GM12872 (cell line): ENCODE data around the gene NR0B2.

Experiments
- TF ChIP-seq, protein P1 (sequence below): IDR thresholded peaks from 3 replicates; pipeline ENCODE4 v1.5.1; 2011; ENCODE audit warnings: low read depth, mild to moderate bottlenecking, low read length, moderate library complexity; ENCODE audit not compliant: insufficient read depth

NR0B2 gene

DNA sequence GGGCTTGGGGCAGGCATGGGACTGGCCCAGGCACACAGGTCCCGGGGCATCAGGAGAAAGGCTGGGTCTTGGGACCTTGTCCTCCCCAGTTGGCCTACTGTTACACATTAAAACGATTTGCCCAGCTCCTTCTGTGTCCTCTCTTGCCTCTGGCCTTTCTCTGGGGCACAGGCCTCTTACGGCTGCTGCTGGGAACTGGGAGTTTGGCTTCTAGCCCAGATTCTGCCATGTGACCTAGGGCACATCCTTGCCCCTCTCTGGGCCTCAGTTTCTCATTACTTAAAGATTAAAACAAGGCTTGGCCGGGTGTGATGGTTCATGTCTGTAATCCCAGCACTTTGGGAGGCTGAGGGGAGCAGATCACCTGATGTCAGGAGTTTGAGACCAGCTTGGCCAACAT is 32.5 kb upstream of the NR0B2 start:
- TF ChIP-seq, protein P1, sequence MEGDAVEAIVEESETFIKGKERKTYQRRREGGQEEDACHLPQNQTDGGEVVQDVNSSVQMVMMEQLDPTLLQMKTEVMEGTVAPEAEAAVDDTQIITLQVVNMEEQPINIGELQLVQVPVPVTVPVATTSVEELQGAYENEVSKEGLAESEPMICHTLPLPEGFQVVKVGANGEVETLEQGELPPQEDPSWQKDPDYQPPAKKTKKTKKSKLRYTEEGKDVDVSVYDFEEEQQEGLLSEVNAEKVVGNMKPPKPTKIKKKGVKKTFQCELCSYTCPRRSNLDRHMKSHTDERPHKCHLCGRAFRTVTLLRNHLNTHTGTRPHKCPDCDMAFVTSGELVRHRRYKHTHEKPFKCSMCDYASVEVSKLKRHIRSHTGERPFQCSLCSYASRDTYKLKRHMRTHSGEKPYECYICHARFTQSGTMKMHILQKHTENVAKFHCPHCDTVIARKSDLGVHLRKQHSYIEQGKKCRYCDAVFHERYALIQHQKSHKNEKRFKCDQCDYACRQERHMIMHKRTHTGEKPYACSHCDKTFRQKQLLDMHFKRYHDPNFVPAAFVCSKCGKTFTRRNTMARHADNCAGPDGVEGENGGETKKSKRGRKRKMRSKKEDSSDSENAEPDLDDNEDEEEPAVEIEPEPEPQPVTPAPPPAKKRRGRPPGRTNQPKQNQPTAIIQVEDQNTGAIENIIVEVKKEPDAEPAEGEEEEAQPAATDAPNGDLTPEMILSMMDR = no peak

DNA sequence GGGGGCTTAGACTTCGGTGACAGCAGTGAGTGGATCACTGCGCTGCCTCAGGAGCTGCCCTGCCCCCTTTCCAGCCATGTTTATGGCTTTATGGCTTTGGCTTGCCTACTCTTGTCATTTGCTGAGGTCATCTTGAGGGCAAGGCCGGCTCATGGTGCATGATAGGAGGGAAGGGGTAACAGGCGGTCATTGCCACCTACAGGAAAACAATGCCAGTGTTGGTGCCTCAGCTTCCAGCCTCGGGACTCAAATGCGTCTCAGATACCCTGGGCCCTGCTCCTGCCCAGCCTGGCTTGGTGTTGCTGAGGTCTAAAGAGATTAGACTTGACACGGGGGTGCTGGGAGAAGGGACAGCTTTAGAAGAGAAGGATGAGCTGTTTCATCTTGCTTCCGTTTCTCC is 32.0 kb upstream of the NR0B2 start:
- TF ChIP-seq, protein P1 = no peak

DNA sequence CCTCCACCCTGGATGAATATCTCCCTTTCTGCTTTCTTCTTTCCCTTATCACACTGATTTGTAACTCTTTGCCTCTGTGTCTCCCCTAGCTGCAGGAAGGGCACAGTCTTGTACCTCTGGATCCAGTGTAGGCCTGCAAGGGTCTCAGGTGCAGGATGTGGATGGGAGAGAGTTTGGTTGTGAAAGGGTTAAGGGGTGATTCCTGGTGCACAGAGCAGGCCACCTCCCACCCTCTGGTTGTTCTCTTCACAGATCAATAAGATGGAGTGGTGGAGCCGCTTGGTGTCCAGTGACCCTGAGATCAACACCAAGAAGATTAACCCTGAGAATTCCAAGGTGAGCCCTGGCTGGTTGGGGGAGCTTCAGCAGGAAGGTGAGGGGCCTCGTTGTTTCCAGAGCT is 31.4 kb upstream of the NR0B2 start:
- TF ChIP-seq, protein P1 = no peak

DNA sequence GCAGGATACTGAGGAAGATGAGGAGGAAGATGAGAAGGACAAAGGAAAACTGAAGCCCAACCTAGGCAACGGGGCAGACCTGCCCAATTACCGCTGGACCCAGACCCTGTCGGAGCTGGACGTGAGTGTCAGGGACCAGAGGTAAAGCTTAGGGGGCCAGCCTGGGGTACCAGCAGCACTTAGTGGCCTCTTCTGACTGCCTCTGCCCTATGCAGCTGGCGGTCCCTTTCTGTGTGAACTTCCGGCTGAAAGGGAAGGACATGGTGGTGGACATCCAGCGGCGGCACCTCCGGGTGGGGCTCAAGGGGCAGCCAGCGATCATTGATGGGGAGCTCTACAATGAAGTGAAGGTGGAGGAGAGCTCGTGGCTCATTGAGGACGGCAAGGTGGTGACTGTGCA is 28.9 kb upstream of the NR0B2 start:
- TF ChIP-seq, protein P1 = no peak

DNA sequence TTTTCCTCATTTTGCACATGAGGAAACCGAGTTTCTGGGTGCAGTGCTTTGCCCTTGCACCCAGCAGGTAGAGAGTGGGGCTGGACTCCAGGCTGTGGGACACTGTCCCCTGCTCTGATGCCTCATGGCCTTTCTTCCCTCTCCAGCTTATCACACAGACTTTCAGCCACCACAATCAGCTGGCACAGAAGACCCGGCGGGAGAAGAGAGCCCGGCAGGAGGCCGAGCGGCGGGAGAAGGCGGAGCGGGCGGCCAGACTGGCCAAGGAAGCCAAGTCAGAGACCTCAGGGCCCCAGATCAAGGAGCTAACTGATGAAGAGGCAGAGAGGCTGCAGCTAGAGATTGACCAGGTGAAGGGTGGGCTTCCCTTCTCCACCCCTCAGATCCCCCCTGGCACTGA is 27.5 kb upstream of the NR0B2 start:
- TF ChIP-seq, protein P1 = no peak

DNA sequence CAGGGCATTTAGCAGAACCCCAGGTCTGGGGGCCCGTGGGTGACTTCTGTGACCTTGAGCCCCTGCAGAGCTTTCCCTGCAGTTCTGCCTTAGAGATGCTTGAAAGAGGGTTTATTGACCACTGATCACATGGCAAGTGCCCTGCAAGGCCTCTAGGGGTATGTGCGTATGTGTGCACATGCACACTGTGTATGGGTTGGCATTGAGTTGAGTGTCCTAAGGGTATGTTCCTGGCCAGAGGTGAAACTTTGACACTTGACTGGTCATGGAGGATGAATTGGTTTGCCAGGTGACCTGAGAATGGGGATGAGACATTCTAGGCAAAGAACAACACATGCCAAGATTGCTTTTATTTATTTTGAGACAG is 24.9 kb upstream of the NR0B2 start:
- TF ChIP-seq, protein P1 = no peak

DNA sequence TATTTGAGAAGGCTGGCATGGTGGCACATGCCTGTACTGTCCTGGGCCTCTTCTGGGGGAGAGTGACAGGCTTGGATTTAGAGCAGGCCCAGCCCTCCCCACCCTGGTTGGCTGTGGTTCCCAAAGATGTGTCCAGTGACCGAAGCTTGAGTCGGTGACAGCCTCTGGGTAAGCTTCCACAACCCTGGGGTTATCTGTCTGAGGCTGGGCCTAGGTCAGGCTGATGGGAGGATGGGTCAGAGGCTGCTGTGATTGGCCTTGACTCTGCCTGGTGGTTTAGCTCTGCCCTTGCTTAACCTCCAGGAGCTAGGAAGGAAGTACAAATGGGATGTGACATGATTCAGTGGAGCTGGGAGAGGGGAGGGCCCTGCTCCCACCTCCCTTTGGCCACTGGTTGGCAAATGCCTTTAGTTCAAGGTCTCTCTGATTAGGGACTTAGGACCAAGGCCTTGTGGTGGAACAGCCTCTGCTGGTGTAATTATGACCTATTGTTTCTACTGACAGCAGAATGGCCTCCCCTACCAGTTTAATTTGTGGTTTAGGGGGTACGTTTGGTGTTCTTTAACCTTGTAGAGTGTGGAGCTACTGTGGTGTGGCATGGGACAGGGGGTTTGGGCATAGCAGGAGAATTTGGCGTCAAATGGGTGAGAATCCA is 24.4 kb upstream of the NR0B2 start:
- TF ChIP-seq, protein P1 = no peak
